Measurements from ENCODE around the gene AEBP1. TPM values are rescaled to one million over a fixed set of nuclear protein-coding genes. Genes with fewer than 3 reads are reported as not detected.

AEBP1 gene
- total and polyA plus RNA-seq, 9 of the 15 experiments (the other 6 are each of a cell fraction or from before 2014, with no cell fraction given) = 0.03 to 0.78 (median 0.30) TPM; not detected in 2

DNA sequence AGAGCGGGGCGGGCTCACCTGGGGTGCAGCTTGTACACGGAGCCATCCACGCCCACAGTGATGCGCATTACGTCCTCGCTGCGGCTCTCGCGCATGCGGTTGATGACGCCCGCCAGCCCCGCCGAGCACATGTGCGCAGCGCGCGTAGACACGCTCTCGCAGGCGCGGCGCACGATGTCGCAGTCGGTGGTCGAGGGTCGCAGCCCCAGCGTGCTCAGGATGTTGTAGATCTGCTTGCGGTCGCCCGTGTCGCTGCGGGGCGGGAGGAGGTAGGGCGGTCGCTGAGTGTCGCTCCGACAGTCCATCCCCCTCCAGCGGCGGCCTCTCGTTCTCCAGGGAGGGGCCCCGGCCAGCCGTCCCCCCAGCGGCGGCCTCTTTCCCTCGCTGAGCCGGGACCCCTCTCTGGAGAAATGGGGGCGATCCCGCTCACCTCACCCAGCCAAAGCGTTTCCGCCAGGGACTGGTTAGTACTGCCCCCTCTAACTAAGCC lies 41.4 kb downstream of the AEBP1 start (continued):
- TF ChIP-seq, protein P1, sequence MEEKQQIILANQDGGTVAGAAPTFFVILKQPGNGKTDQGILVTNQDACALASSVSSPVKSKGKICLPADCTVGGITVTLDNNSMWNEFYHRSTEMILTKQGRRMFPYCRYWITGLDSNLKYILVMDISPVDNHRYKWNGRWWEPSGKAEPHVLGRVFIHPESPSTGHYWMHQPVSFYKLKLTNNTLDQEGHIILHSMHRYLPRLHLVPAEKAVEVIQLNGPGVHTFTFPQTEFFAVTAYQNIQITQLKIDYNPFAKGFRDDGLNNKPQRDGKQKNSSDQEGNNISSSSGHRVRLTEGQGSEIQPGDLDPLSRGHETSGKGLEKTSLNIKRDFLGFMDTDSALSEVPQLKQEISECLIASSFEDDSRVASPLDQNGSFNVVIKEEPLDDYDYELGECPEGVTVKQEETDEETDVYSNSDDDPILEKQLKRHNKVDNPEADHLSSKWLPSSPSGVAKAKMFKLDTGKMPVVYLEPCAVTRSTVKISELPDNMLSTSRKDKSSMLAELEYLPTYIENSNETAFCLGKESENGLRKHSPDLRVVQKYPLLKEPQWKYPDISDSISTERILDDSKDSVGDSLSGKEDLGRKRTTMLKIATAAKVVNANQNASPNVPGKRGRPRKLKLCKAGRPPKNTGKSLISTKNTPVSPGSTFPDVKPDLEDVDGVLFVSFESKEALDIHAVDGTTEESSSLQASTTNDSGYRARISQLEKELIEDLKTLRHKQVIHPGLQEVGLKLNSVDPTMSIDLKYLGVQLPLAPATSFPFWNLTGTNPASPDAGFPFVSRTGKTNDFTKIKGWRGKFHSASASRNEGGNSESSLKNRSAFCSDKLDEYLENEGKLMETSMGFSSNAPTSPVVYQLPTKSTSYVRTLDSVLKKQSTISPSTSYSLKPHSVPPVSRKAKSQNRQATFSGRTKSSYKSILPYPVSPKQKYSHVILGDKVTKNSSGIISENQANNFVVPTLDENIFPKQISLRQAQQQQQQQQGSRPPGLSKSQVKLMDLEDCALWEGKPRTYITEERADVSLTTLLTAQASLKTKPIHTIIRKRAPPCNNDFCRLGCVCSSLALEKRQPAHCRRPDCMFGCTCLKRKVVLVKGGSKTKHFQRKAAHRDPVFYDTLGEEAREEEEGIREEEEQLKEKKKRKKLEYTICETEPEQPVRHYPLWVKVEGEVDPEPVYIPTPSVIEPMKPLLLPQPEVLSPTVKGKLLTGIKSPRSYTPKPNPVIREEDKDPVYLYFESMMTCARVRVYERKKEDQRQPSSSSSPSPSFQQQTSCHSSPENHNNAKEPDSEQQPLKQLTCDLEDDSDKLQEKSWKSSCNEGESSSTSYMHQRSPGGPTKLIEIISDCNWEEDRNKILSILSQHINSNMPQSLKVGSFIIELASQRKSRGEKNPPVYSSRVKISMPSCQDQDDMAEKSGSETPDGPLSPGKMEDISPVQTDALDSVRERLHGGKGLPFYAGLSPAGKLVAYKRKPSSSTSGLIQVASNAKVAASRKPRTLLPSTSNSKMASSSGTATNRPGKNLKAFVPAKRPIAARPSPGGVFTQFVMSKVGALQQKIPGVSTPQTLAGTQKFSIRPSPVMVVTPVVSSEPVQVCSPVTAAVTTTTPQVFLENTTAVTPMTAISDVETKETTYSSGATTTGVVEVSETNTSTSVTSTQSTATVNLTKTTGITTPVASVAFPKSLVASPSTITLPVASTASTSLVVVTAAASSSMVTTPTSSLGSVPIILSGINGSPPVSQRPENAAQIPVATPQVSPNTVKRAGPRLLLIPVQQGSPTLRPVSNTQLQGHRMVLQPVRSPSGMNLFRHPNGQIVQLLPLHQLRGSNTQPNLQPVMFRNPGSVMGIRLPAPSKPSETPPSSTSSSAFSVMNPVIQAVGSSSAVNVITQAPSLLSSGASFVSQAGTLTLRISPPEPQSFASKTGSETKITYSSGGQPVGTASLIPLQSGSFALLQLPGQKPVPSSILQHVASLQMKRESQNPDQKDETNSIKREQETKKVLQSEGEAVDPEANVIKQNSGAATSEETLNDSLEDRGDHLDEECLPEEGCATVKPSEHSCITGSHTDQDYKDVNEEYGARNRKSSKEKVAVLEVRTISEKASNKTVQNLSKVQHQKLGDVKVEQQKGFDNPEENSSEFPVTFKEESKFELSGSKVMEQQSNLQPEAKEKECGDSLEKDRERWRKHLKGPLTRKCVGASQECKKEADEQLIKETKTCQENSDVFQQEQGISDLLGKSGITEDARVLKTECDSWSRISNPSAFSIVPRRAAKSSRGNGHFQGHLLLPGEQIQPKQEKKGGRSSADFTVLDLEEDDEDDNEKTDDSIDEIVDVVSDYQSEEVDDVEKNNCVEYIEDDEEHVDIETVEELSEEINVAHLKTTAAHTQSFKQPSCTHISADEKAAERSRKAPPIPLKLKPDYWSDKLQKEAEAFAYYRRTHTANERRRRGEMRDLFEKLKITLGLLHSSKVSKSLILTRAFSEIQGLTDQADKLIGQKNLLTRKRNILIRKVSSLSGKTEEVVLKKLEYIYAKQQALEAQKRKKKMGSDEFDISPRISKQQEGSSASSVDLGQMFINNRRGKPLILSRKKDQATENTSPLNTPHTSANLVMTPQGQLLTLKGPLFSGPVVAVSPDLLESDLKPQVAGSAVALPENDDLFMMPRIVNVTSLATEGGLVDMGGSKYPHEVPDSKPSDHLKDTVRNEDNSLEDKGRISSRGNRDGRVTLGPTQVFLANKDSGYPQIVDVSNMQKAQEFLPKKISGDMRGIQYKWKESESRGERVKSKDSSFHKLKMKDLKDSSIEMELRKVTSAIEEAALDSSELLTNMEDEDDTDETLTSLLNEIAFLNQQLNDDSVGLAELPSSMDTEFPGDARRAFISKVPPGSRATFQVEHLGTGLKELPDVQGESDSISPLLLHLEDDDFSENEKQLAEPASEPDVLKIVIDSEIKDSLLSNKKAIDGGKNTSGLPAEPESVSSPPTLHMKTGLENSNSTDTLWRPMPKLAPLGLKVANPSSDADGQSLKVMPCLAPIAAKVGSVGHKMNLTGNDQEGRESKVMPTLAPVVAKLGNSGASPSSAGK (IDR thresholded peaks at IDR 0.05) = peak; percentile 15; the same call in 1 of the 2 replicates
- TF ChIP-seq ZNF436 (CRISPR knock-in tag; IDR thresholded peaks at IDR 0.05) = no peak
- TF ChIP-seq, protein P2, sequence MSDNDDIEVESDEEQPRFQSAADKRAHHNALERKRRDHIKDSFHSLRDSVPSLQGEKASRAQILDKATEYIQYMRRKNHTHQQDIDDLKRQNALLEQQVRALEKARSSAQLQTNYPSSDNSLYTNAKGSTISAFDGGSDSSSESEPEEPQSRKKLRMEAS (CRISPR knock-in tag; IDR thresholded peaks at IDR 0.05) = peak; percentile 31; the same call in 1 of the 2 replicates
- TF ChIP-seq, protein P3, sequence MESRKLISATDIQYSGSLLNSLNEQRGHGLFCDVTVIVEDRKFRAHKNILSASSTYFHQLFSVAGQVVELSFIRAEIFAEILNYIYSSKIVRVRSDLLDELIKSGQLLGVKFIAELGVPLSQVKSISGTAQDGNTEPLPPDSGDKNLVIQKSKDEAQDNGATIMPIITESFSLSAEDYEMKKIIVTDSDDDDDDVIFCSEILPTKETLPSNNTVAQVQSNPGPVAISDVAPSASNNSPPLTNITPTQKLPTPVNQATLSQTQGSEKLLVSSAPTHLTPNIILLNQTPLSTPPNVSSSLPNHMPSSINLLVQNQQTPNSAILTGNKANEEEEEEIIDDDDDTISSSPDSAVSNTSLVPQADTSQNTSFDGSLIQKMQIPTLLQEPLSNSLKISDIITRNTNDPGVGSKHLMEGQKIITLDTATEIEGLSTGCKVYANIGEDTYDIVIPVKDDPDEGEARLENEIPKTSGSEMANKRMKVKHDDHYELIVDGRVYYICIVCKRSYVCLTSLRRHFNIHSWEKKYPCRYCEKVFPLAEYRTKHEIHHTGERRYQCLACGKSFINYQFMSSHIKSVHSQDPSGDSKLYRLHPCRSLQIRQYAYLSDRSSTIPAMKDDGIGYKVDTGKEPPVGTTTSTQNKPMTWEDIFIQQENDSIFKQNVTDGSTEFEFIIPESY (CRISPR knock-in tag; IDR thresholded peaks at IDR 0.05) = peak; percentile 94
- TF ChIP-seq, protein P4, sequence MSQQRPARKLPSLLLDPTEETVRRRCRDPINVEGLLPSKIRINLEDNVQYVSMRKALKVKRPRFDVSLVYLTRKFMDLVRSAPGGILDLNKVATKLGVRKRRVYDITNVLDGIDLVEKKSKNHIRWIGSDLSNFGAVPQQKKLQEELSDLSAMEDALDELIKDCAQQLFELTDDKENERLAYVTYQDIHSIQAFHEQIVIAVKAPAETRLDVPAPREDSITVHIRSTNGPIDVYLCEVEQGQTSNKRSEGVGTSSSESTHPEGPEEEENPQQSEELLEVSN (IDR thresholded peaks at IDR 0.05; ENCODE audit: borderline replicate concordance in 1 of 2, extremely low read depth in 1 of 2, insufficient read depth in 1 of 2, insufficient read length in 1 of 2, low read depth in 1 of 2, low read length in 1 of 2, poor library complexity in 1 of 2, severe bottlenecking in 1 of 2) = peak in 1 of 2 experiments; percentile 50
